PC-3 (cell line): ENCODE results near the gene HDAC11.

Experiments
- EZH2 ChIP-seq: fragments of 300-600 bp; sonication (generic); IDR thresholded peaks from one replicate; pipeline ENCODE4 v1.6.1; 2017; ENCODE audit warnings: antibody characterized with exemption, mild to moderate bottlenecking, low read length; ENCODE audit not compliant: unreplicated experiment
- EZH2phosphoT487 ChIP-seq: fragments of 300-600 bp; sonication (generic); IDR thresholded peaks from 2 replicates; pipeline ENCODE4 v1.6.1; 2018; ENCODE audit warnings: mild to moderate bottlenecking, antibody characterized with exemption, low read length, borderline replicate concordance
- TF ChIP-seq, protein P1 (sequence below): fragments of 300-600 bp; sonication (generic); conservative IDR thresholded peaks from 2 replicates; pipeline ENCODE4 v1.5.1; 2017; ENCODE audit warnings: antibody characterized with exemption, low read depth, mild to moderate bottlenecking, low read length

GRCh38 chr3:13555753-13556152 is 75.6 kb downstream of the HDAC11 start:
- TF ChIP-seq, protein P1, sequence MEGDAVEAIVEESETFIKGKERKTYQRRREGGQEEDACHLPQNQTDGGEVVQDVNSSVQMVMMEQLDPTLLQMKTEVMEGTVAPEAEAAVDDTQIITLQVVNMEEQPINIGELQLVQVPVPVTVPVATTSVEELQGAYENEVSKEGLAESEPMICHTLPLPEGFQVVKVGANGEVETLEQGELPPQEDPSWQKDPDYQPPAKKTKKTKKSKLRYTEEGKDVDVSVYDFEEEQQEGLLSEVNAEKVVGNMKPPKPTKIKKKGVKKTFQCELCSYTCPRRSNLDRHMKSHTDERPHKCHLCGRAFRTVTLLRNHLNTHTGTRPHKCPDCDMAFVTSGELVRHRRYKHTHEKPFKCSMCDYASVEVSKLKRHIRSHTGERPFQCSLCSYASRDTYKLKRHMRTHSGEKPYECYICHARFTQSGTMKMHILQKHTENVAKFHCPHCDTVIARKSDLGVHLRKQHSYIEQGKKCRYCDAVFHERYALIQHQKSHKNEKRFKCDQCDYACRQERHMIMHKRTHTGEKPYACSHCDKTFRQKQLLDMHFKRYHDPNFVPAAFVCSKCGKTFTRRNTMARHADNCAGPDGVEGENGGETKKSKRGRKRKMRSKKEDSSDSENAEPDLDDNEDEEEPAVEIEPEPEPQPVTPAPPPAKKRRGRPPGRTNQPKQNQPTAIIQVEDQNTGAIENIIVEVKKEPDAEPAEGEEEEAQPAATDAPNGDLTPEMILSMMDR: no peak
- no peak for TF ChIP-seq EZH2phosphoT487
- TF ChIP-seq EZH2: no peak
